Upper lobe of right lung (tissue), 1 donor: ENCODE measurements around the gene MX2. TPM values are rescaled to one million over a fixed set of nuclear protein-coding genes. Genes with fewer than 3 reads are reported as not detected.

Experiments
- ATAC-seq: fragments of 200-7000 bp; cut with Tn5 transposase; one replicate; pipeline ENCODE4 v1.9.1; 2020; ENCODE audit warnings: mild to moderate bottlenecking, moderate library complexity
- DNase-seq: peaks from one replicate; pipeline ENCODE4 v3.0.0-alpha.2; 2020
- H3K27ac ChIP-seq: fragments of 200-600 bp; one replicate; pipeline ENCODE4 v1.8.0; 2022
- H3K27me3 ChIP-seq: fragments of 200-600 bp; one replicate; pipeline ENCODE4 v1.8.0; 2022; ENCODE audit warnings: mild to moderate bottlenecking
- H3K36me3 ChIP-seq: fragments of 200-600 bp; one replicate; pipeline ENCODE4 v1.8.0; 2022
- H3K4me1 ChIP-seq: fragments of 200-600 bp; one replicate; pipeline ENCODE4 v1.8.0; 2022
- H3K4me3 ChIP-seq: fragments of 200-600 bp; one replicate; pipeline ENCODE4 v1.8.0; 2022; ENCODE audit warnings: mild to moderate bottlenecking
- H3K9me3 ChIP-seq: fragments of 200-600 bp; one replicate; pipeline ENCODE4 v1.8.0; 2022
- CTCF ChIP-seq: fragments of 200-600 bp; IDR thresholded peaks from one replicate; pipeline ENCODE4 v1.8.0; 2022; ENCODE audit warnings: antibody characterized with exemption
- intact Hi-C: fragments of 100-400 bp; cut with DNase I; formaldehyde crosslinking; loops from one replicate; pipeline ENCODE4 v1.11.0; 2022
- total RNA-seq: library from RNA; stranded (reverse); fragmentation: NEBNext Ultra II Directional; extraction: Animal tissue kit (Norgen Biotek cat#: 25700); gene quantifications from one replicate; pipeline ENCODE4 v1.2.1, GENCODE V29; 2021
- donor health status: DM: no; HTN: yes; CAD: no; lungs with severe emphysema.

Gene MX2
- total RNA-seq, 1 donor from 2014 or later, result 23.0 TPM

GRCh38 chr21:41345934-41346685 is 15.7 kb upstream of the MX2 start:
- no peak overlapping the region for H3K27ac ChIP-seq
- DNase-seq, result no peak
- no peaks in the 10 kb centered on the region for H3K36me3 ChIP-seq
- H3K27me3 ChIP-seq, result no peaks in the 10 kb centered on the region
- H3K4me3 ChIP-seq, result no peak overlapping the region
- H3K9me3 ChIP-seq, result no peaks in the 10 kb centered on the region
- no peak for TF ChIP-seq CTCF
- no peaks in the 10 kb centered on the region for H3K4me1 ChIP-seq
- no peak for ATAC-seq
- intact Hi-C loops, result no loop called here

GRCh38 chr21:41346758-41347157 is 15.1 kb upstream of the MX2 start:
- DNase-seq, result no peak
- no peak for ATAC-seq
- H3K27ac ChIP-seq, result no peak overlapping the region

GRCh38 chr21:41348434-41348833 is 13.4 kb upstream of the MX2 start:
- peaks cover 3% of the 10 kb centered on the region for H3K27me3 ChIP-seq
- no peaks in the 10 kb centered on the region for H3K4me1 ChIP-seq
- no peaks in the 10 kb centered on the region for H3K9me3 ChIP-seq
- TF ChIP-seq CTCF, result no peak
- DNase-seq (no peak), ATAC-seq (no peak)
- no peaks in the 10 kb centered on the region for H3K36me3 ChIP-seq
- intact Hi-C loops, result no loop called here
- no peak overlapping the region for H3K4me3 ChIP-seq
- no peak overlapping the region for H3K27ac ChIP-seq

More at GRCh38 chr21:41346758-41347157, 15.1 kb upstream of the MX2 start:
- no peak for TF ChIP-seq CTCF
- Histone ChIP-seq H3K4me1 (no peaks in the 10 kb centered on the region), H3K27me3 (peaks cover 3% of the 10 kb centered on the region), H3K9me3 (no peaks in the 10 kb centered on the region), H3K36me3 (no peaks in the 10 kb centered on the region), H3K4me3 (no peak overlapping the region)
- intact Hi-C loops, result no loop called here

- intact Hi-C loops, result no loop called here
- H3K4me3 ChIP-seq, result no peak overlapping the region
- no peaks in the 10 kb centered on the region for H3K4me1 ChIP-seq
- no peaks in the 10 kb centered on the region for H3K36me3 ChIP-seq
- H3K27ac ChIP-seq, result no peak overlapping the region
- DNase-seq (no peak), ATAC-seq (no peak)
- peaks cover 3% of the 10 kb centered on the region for H3K27me3 ChIP-seq
- H3K9me3 ChIP-seq, result no peaks in the 10 kb centered on the region
- no peak for TF ChIP-seq CTCF
These were observed 12.7 kb upstream of the MX2 start for GRCh38 chr21:41349126-41349525.

- H3K4me3 ChIP-seq, result no peak overlapping the region
- peaks cover 3% of the 10 kb centered on the region for H3K27me3 ChIP-seq
- no peak for TF ChIP-seq CTCF
- no peaks in the 10 kb centered on the region for H3K4me1 ChIP-seq
- no peak overlapping the region for H3K27ac ChIP-seq
- ATAC-seq (no peak), DNase-seq (no peak)
- intact Hi-C loops, result no loop called here
- H3K9me3 ChIP-seq, result no peaks in the 10 kb centered on the region
- no peaks in the 10 kb centered on the region for H3K36me3 ChIP-seq
These were observed 12.0 kb upstream of the MX2 start for GRCh38 chr21:41349619-41350390.
